Mucosa of rectum (tissue), 2 donors: ENCODE measurements around the gene CRYAB.
A peak's percentile ranks its signal among the peaks of the same experiment; 100 is the strongest.
"Not testable (repeated sequence)": the region's sequence is repeated elsewhere in the genome, so short reads cannot be mapped to it uniquely, and the experiment has no call there.

Source experiments
- H3K27ac ChIP-seq, 2 donors: one replicate each; pipeline ENCODE4 v1.7.0; 2013; ENCODE audit warnings: inconsistent platforms in 2 of 2, low read depth in 2 of 2, low read length in 2 of 2
- H3K27me3 ChIP-seq, 2 donors: one replicate each; pipeline ENCODE4 v1.7.0; 2013; ENCODE audit warnings: low read length in 2 of 2; ENCODE audit not compliant: control insufficient read depth in 2 of 2, insufficient read depth in 2 of 2
- H3K36me3 ChIP-seq, 2 donors: one replicate each; pipeline ENCODE4 v1.7.0; 2013; ENCODE audit warnings: low read length in 2 of 2; ENCODE audit not compliant: control insufficient read depth in 2 of 2, insufficient read depth in 2 of 2
- H3K4me1 ChIP-seq, 2 donors: one replicate each; pipeline ENCODE4 v1.7.0; 2013; ENCODE audit warnings: low read length in 2 of 2, mild to moderate bottlenecking in 1 of 2; ENCODE audit not compliant: control insufficient read depth in 2 of 2, insufficient read depth in 2 of 2
- H3K4me3 ChIP-seq, 2 donors: one replicate each; pipeline ENCODE4 v1.7.0; 2013; ENCODE audit warnings: low read length in 2 of 2
- H3K9ac ChIP-seq, 2 donors: one replicate each; pipeline ENCODE4 v1.7.0; 2013; ENCODE audit warnings: low read length in 2 of 2, low read depth in 1 of 2, mild to moderate bottlenecking in 1 of 2
- H3K9me3 ChIP-seq, 2 donors: one replicate each; pipeline ENCODE4 v1.7.0; 2013; ENCODE audit warnings: low read length in 2 of 2; ENCODE audit not compliant: control insufficient read depth in 2 of 2
- donor health status: healthy.
- donor health status: Normal muscosa, but diverticular disease.

Gene CRYAB

DNA sequence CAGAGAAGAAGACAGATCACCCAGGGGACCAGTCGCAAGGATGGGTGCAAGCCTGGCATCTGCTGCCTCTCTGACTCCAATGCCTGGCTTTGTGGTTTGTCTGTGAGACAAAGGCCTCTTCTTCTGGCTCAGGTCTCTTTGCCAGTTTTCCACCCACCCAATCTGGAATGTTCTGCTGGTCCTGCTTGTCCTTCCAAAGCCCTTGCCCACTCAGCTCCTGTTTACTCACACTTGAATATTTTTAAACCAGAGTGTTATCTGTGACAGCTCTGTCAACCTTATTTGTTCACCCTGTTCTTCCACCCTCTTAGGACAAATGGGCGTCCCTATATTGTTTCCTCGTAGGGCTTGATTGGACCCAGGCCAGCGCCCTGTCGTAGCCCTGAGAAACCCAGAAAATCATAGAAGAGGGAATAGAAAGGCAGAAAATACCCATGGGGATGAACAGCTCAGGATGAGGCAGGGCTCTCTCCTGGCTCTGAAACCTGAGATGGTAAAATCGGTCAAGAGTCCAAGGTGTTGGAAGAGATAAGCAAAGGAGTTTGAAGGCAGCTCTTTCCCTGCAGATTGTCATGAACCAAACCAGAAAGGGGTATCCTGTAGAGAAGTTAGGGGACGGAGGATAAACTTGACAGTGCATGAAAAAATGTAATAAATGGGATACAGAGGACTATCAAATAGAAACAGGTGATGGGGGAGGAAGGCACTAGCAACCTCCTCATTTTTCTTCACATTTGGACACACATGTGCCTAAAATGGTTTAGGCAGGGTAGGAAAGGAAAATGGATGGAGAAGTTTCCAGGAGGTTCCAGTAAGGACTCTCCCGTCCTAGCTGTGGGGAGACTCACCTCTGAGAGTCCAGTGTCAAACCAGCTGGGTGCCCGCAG, 651 bp downstream of the CRYAB start:
- H3K27ac ChIP-seq: peak overlapping the region; percentile 69 to 75
- H3K4me1 ChIP-seq: peaks cover 0 to 2% of the 10 kb centered on the region in 2 donors
- H3K9ac ChIP-seq: peak overlapping the region in 1 of 2 donors; percentile 58
- no peaks in the 10 kb centered on the region for H3K36me3 ChIP-seq
- H3K4me3 ChIP-seq: peak overlapping the region; percentile 37 to 51
- H3K9me3 ChIP-seq: no peaks in the 10 kb centered on the region
- peaks cover 0 to 4% of the 10 kb centered on the region in 2 donors for H3K27me3 ChIP-seq

DNA sequence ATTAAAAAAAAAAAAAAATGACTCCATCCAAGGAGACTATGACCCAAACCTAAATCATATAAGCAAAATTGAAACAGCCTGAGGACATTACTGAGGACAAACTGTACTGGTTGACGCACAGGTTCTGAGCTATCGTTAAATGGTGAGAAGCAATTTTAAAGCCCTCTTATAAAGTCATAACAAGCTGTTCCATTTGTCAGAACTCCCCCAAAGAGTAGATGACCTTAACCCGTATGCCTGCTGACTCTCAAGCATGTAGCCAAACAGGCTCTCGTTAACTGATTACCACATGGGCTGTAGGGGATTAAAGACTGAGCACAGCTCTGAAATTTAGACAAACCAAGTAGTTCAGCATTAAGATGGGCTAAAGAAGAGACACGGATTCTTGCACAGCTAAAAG, 2.2 kb downstream of the CRYAB start:
- Histone ChIP-seq H3K27me3 (peaks cover 0 to 4% of the 10 kb centered on the region in 2 donors), H3K9ac (no peak overlapping the region), H3K9me3 (no peaks in the 10 kb centered on the region), H3K4me3 (no peak overlapping the region), H3K4me1 (peaks cover 0 to 2% of the 10 kb centered on the region in 2 donors), H3K27ac (no peak overlapping the region), H3K36me3 (no peaks in the 10 kb centered on the region)

DNA sequence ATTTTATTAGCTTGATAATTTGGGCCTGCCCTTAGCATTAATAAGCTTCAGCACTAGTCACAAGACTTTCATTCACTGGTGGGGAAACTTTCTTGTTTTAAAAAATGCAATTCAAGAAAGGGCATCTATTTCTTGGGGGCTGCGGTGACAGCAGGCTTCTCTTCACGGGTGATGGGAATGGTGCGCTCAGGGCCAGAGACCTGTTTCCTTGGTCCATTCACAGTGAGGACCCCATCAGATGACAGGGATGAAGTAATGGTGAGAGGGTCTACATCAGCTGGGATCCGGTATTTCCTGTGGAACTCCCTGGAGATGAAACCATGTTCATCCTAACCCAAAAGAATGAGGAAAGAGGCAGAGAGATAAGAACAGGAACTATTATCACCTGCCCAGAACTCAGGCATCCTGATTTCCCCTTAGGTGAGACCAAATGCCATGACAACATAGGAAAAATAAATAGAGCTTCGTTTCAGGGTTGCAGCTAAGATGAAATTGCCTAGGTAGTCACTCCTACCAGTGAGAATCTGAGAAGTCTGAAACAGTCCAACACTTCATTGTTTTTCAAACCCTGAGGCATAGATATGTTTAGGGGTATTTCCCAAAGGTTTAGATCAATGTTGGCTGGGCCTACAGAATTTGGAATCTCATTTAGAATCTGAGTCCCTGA, 2.8 kb downstream of the CRYAB start:
- peaks cover 0 to 4% of the 10 kb centered on the region in 2 donors for H3K27me3 ChIP-seq
- no peaks in the 10 kb centered on the region for H3K9me3 ChIP-seq
- no peak overlapping the region for H3K9ac ChIP-seq
- H3K4me3 ChIP-seq: no peak overlapping the region
- H3K27ac ChIP-seq: no peak overlapping the region
- H3K4me1 ChIP-seq: peaks cover 0 to 2% of the 10 kb centered on the region in 2 donors
- no peaks in the 10 kb centered on the region for H3K36me3 ChIP-seq

DNA sequence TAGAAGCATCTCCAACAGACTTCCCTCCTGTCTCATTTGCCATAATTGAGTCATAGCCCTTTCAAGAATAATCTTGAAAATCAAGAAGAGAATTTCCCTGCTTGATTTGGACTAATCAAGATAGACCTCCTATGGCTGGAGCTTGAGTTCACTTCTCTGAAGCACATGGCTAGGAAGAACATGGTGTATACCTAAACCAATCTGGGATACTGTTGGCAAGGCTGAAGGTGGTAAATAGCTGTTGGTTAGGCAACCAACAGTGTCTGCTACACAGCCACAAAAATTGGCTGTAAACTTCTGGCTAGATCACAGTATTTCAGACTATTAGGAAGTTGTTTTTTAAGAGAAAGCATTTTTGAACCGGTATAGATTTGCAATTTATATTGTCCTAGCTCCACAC, 4.9 kb downstream of the CRYAB start:
- Histone ChIP-seq H3K9ac (no peak overlapping the region), H3K36me3 (no peaks in the 10 kb centered on the region), H3K4me1 (no peaks in the 10 kb centered on the region), H3K9me3 (no peaks in the 10 kb centered on the region), H3K27ac (no peak overlapping the region), H3K4me3 (no peak overlapping the region), H3K27me3 (peaks cover 0 to 4% of the 10 kb centered on the region in 2 donors)

DNA sequence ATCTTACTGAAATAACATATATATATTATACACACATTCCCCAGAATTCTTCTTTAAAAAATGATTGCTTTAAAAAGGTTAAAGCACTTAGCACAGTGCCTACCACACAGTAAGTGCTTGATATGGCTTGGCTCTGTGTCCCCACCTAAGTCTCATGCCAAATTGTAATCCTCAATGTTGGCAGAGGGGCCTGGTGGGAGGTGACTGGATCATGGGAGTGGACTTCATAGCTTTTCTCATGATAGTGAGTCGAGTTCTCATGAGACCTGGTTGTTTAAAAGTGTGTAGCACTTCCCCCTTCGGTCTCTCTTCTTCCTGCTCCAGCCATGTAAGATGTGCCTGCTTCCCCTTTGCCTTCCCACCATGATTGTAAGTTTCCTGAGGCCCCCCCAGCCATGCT, 6.2 kb downstream of the CRYAB start:
- Histone ChIP-seq H3K4me1 (no peaks in the 10 kb centered on the region), H3K27me3 (peaks cover 0 to 2% of the 10 kb centered on the region in 2 donors), H3K27ac (no peak overlapping the region), H3K9ac (no peak overlapping the region), H3K36me3 (no peaks in the 10 kb centered on the region), H3K4me3 (no peak overlapping the region), H3K9me3 (no peaks in the 10 kb centered on the region)

DNA sequence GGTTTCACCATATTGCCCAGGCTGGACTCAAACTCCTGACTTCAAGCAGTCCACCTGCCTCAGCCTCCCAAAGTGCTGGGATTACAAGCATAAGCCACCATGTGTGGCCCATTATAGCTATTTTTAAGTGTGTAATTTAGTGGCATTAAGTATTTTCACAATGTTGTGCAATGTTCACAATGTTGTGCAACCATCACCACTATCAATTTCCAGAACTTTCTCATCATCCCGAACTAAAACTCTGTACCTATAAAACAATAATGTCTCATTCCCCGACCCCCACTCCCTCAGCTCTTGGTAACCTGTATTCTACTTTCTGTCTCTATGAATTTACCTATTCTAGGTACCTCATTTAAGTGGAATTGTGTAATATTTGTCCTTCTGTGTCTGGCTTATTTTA, 24.7 kb downstream of the CRYAB start:
- H3K27ac ChIP-seq: no peak overlapping the region
- no peaks in the 10 kb centered on the region for H3K9me3 ChIP-seq
- no peak overlapping the region for H3K4me3 ChIP-seq
- H3K36me3 ChIP-seq: no peaks in the 10 kb centered on the region
- no peaks in the 10 kb centered on the region for H3K4me1 ChIP-seq
- H3K9ac ChIP-seq: no peak overlapping the region
- H3K27me3 ChIP-seq: no peaks in the 10 kb centered on the region

DNA sequence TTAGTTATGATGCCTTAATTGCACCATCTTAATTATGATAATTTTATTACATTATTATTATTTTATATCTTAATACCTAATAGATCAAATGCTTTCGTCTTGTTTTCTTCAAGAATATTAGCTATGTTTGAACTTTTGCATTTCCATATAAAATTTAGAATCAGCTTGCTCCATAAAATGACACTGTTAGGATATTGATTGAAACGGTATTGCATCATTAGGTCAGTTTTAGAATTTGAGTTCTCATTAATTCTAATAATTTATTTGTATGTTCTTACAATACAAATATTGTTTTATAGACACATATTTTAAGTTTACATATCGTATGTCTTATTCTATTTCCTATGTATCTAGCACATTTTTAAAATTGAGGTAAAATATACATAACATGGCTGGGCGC, 25.5 kb downstream of the CRYAB start:
- Histone ChIP-seq H3K4me3 (no peak overlapping the region), H3K36me3 (no peaks in the 10 kb centered on the region), H3K9me3 (no peaks in the 10 kb centered on the region), H3K9ac (no peak overlapping the region), H3K27ac (no peak overlapping the region), H3K27me3 (no peaks in the 10 kb centered on the region), H3K4me1 (no peaks in the 10 kb centered on the region)

DNA sequence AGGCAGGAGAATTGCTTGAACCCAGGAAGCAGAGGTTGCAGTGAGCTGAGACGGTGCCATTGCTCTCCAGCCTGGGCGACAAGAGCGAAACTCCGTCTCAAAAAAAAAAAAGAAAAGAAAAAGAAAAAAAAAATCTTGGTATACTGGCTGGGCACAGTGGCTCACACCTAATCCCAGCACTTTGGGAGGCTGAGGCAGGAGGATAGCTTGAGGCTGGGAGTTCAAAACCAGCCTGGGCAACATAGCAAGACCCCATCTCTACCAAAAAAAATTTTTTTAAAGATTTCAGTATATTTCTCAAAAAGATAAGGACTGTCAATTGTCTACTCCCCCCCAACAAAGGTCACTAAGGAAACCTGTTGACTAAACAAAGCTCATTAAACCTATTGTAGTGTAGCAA, 26.5 kb downstream of the CRYAB start:
- H3K9me3 ChIP-seq, H3K27me3 ChIP-seq, H3K4me1 ChIP-seq, H3K9ac ChIP-seq, H3K4me3 ChIP-seq, H3K36me3 ChIP-seq, H3K27ac ChIP-seq: not testable (repeated sequence)

DNA sequence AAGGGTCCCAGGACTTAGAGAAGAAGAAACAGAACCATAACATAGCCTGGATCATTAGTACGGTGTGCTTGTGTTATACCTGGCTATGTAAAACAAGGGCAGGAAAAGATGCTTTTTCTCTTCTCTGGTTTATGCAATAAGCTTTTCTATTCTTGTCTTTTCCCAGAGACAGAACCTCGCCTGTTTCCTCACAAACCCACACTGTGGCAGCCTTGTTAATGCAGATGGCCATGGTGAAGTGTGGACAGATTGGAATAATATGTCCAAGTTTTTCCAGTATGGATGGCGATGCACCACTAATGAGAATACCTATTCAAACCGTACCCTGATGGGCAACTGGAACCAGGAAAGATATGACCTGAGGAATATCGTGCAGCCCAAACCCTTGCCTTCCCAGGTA, 29.4 kb downstream of the CRYAB start:
- Histone ChIP-seq H3K36me3 (no peaks in the 10 kb centered on the region), H3K4me1 (peaks cover 7 to 10% of the 10 kb centered on the region in 2 donors), H3K27ac (no peak overlapping the region), H3K27me3 (no peaks in the 10 kb centered on the region), H3K9ac (no peak overlapping the region), H3K9me3 (no peaks in the 10 kb centered on the region), H3K4me3 (no peak overlapping the region)

DNA sequence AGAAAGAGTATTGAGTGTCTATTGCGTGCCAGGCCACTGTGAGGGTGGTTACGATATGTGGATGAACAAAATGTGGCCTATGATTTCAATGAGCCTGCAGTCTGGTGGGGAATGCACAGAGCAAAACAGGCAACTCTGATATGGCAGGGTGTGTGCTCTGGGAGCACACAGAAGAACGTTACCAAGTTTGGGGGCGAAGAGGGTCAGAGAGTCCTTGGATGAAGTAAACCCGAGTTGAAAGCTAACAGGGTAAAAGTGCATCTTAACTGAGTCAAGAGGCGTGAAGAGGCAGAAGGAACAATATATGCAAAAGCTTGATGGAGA, 32.0 kb downstream of the CRYAB start:
- peak overlapping the region; percentile 77 to 82 for H3K9ac ChIP-seq
- no peaks in the 10 kb centered on the region for H3K27me3 ChIP-seq
- H3K9me3 ChIP-seq: no peaks in the 10 kb centered on the region
- peaks cover 0 to 3% of the 10 kb centered on the region in 2 donors for H3K36me3 ChIP-seq
- peak overlapping the region; percentile 94 to 99 for H3K27ac ChIP-seq
- peaks cover 7 to 10% of the 10 kb centered on the region in 2 donors for H3K4me1 ChIP-seq
- H3K4me3 ChIP-seq: peak overlapping the region; percentile 88 to 98
